ENCODE results near the gene CREB5.

DNA sequence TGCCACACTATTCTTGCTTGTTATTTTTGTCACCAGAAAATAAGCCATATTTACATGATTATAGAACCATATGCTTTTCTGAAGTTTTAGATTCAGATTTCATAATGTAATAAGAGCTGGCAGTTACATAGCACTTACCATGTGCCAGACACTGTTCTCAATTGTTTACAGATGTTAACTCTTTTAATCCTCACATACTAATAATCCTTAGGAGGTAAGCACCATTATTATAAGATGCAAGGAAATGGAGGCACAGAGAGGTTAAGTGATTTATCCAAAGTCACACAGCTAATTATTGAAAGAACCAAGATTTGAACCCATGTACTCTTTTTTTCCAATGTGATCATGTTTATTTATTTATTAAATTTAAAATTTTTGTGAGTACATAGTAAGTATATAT, 57.2 kb downstream of the CREB5 start:
- TF ChIP-seq, protein P1, sequence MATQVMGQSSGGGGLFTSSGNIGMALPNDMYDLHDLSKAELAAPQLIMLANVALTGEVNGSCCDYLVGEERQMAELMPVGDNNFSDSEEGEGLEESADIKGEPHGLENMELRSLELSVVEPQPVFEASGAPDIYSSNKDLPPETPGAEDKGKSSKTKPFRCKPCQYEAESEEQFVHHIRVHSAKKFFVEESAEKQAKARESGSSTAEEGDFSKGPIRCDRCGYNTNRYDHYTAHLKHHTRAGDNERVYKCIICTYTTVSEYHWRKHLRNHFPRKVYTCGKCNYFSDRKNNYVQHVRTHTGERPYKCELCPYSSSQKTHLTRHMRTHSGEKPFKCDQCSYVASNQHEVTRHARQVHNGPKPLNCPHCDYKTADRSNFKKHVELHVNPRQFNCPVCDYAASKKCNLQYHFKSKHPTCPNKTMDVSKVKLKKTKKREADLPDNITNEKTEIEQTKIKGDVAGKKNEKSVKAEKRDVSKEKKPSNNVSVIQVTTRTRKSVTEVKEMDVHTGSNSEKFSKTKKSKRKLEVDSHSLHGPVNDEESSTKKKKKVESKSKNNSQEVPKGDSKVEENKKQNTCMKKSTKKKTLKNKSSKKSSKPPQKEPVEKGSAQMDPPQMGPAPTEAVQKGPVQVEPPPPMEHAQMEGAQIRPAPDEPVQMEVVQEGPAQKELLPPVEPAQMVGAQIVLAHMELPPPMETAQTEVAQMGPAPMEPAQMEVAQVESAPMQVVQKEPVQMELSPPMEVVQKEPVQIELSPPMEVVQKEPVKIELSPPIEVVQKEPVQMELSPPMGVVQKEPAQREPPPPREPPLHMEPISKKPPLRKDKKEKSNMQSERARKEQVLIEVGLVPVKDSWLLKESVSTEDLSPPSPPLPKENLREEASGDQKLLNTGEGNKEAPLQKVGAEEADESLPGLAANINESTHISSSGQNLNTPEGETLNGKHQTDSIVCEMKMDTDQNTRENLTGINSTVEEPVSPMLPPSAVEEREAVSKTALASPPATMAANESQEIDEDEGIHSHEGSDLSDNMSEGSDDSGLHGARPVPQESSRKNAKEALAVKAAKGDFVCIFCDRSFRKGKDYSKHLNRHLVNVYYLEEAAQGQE (IDR thresholded peaks at IDR 0.05; ENCODE audit: insufficient read depth in 1 of 2, low read depth in 2 of 2, low read length in 2 of 2), result no peak
- TF ChIP-seq POLR2AphosphoS5 (IDR thresholded peaks at IDR 0.05; ENCODE audit: low read depth, low read length), result no peak
